ENCODE measurements around the gene SLPI.

The SLPI gene, protein sequence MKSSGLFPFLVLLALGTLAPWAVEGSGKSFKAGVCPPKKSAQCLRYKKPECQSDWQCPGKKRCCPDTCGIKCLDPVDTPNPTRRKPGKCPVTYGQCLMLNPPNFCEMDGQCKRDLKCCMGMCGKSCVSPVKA

DNA sequence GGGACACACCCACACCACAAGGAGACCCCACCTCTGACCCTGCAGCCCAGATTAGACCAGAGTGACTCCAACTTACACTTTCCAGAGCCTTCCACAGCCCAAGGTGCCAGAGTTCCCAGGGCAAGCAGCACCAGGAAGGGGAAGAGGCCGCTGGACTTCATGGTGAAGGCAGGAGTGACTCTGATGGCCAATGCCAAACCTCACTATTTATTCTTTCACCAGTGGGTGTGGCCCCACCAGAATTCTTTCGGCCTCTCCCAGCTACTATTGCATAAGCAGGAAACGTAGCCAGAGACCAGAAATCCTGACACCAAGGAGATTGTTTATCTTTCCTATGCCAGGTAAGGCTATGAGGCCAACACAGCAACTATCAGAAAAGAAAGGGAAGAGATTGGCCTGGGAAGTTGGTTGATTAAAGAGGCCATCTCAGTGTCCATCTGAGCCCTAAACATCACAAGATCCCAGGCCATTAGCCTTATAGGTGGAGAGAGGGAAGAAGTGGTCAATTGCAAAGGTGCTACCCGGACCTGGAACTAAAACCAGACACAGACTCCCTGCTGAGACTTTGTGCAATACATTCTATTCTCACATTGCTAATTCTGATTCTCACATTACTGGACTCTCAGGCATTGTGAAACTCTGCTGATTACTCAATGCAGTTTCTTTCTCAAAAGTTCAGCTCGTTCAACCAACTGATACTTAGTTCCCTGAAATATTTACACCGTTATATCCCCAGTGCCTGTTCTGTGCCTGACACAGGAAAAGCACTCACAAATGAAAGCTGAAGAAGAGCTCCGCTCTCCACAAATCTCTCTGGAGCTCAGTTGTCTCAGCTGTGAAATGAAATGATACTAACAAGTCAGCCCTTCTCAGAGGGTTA lies at the start of gene SLPI:
TSS of gene SLPI (minus strand) at position 182 of the 880 bp plus-strand sequence. CDS start at position 161, 21 bp downstream.
- DNase-seq (ENCODE audit: low read depth) = no peak

DNA sequence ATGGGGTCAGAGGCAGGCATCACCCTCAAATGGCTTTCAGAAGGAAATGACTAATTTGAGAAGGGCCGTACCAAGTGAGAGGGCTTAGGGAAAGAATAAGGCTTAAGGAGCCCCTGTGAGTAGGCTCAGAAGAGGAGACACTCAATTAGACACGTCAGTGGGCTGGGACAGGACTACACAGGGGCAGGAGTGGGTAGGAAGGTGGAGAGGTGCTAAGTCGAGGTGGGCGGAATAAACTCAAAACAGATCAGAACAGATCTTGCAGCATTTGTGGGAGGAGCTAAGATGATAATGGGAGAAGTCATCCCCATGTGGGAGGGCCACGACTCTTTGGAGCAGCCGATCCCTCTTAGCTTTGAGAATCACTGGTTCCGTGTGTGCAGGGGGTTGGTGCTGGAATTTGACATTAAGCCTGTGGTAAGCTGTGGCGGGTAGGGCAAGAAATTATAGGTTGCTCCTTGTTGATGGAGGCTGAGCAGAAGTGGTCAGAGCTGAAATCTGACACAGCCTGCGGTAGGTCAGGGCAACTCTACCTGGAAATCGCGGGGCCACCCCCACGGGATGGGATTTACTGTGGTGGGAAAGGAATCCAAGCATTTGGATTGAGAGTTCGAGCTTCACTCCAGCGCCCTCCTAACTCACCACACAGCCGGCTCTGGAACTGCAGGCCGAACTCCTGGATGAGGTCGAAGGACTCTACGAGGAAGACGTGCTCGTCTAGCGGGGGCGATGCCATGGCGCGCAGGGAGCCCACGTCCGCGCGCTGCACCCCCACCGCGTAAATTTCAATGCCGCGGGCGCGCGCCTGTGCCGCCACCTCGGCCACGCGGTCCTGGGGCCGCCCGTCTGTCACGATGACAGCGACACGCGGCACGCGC lies 49.5 kb upstream of the SLPI start:
- DNase-seq (ENCODE audit: low read depth) = no peak

DNA sequence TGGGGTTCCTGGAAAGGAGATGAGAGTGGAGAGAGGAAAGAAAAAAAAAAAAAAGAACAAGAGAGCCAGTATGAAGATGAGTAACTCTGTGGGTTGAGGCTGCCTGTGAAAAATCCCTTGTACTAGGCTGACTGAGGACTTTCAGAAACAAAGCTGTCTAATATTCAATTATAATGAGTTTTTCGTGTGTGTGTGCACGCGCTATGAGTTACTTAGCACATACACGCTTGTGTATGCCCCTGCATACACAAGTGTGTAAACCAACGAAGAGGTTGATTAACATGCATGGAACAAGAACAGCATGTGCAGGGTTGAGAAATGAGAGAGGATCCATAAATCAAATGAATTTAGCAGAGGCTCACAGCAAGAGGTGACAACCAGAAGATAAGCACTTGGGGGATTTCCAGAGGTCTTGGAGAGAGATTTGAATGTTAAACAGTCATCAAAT lies 47.5 kb upstream of the SLPI start:
- DNase-seq (ENCODE audit: low read depth) = no peak

DNA sequence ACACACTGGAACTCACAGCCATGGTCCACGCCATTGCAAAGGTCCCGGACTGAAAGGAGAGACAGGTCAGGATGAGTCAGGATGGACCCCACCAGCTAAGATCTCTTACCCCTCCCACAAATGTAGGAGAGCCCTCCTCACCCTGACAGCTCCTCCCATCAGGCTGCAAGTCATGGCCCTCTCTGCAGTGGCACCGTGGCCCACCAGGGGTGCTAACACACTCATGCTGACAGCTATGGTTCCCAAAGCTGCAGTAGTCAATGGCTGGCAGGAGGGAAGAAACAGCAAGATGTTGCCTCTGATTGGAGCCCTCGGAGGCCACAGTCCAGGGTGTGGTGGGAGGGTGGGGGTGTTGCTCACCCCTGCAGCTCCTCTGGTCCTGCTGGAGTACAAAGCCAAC lies 46.6 kb upstream of the SLPI start:
- DNase-seq (ENCODE audit: low read depth) = no peak

DNA sequence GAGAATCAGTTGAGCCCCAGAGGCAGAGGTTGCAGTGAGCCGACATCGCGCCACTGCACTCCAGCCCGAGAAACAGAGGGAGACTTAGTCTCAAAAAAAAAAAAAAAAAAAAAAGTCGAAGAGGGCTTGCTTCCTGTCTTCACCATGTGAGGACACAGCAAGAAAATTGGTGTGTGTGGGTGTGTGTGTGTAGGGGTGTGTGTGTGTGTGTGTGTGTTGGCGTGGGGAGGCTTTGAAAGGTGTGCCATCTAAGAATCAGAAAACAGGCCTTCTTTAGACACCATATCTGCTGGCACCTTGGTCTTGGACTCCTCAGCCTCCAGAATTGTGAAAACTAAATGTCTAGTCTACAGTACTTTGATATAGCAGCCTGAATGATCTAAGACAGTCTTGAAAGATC lies 45.4 kb upstream of the SLPI start:
- DNase-seq (ENCODE audit: low read depth) = no peak

DNA sequence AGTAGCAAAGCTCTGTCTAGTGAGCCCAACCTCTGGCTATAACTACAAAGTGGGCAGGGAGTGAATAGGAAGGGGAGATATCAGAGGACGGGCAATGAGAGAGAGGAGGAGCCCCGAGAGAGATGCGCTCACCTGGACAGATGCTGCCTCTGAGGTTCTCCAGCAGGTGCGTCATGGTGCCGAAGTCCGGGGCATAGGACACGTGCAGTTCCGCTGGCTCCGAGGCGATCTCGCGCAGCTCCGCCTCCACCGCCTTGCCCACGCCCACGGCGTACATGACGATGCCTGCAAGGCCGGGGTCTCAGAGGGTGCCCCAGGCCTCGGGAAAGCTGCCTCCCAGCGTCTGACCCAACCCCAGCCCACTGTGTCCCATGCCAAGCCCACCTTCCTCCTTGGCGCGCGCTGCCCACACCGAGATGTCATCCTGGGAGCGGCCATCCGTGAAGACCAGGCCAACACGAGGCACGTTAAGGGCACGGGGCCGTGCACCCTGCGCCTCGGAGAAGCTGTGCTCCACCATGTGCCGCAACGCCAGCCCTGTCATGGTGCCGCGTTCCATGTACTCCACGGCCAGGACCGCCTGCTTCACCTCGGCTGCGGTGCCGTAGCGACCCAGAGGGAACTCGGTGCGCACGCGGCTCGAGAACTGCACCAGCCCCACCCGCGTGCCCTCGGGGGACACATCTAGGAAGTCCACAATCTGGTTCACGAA lies 43.6 kb upstream of the SLPI start:
- no peak for DNase-seq (ENCODE audit: low read depth)

DNA sequence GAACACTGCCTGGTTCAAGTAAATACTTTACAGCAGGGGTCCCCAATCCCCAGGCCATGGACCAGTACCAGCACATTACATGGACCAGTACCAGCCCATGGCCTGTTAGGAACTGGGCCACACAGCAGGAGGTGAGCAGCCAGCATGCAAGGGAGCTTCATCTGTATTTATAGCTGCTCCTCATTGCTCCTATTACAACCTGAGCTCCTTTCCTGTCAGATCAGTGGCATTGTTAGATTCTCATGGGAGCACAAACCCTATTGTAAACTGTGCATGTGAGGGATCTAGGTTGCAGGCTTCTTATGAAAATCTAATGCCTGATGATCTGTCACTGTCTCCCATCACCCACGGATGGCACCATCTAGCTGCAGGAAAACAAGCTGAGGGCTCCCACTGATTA lies 40.3 kb upstream of the SLPI start:
- no peak for DNase-seq (ENCODE audit: low read depth)

DNA sequence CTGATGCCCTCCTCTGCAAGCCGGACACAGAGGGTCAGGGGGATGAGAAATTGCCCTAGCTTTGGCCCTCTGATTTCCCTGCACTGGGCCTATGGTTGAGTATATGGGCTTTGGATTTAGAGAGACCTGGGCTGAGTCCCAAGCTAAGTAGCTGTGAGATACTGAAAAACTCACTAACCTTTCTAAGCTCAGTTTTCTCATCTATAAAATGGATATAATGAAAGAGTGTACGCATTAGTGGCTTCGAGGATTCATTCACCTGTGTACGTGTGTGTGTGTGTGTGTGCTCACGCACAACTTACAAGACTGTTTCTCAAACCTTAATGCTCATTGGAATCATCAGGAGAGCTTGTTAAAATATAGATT lies 39.6 kb upstream of the SLPI start:
- DNase-seq (ENCODE audit: low read depth) = no peak

DNA sequence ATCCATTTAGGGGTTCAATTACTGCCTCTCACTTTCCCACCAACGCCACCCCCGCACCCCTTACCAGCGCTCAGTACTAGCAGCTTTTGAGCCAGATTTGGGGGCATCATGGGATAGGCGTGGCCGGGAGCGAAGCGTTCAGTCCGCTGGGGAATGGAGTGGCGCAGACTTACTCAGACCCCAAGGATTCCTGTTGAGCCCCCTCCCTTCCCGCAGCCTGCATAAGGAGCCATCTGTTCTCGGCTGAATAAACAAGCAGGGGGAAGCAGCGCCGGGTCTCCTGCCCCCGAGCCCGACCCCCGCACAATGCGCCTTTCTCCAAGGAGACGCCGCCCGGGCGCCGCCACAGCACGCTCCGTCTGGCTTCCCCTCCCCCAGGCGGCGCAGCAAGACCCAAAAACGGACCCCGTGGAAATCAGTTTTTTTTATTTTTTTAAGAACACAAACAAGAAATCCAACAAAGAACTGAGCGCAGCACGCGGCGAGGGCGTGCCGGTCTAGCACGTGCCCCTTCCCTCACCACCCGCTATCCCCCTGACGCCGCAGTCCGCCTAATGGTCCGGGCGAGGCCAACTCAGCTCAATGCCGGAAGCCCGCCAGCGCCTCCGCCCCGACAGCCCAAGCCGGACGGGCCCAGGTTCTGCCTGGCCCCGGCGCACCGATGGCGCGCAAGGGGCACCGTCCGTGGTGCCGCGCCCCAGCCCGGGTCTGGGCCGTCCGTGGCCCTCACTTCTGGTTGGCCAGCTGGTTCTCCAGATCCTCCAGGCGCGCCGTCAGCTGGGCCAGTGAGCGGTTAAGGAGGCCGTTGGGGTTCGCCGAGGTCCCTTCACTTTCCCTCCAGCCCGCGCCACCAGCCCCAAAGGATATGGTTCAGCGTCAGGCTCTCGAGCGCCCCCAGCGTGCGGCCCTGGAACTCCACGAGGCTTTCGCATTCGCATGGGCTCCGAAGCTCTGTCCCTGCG lies 39.0 kb upstream of the SLPI start:
- peak; percentile 78 for DNase-seq (ENCODE audit: low read depth)

DNA sequence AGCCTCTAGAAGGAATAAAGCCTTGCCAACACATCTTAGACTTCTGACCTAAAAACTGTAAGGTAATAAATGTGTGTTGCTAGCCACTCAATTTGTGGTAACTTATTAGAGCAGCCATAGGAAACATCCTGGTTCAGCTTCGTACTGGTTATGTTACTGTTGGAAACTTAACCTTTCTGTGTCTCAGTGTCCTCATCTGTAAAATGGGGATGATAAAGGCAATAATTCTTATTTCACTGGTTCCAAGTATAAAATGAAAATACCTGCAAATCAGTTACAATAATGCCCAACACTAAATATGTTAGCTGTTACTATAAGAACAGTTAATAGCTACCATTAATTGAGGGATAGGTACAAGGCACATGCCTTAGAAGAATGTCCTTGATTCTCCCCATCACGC lies 38.0 kb upstream of the SLPI start:
- no peak for DNase-seq (ENCODE audit: low read depth)

DNA sequence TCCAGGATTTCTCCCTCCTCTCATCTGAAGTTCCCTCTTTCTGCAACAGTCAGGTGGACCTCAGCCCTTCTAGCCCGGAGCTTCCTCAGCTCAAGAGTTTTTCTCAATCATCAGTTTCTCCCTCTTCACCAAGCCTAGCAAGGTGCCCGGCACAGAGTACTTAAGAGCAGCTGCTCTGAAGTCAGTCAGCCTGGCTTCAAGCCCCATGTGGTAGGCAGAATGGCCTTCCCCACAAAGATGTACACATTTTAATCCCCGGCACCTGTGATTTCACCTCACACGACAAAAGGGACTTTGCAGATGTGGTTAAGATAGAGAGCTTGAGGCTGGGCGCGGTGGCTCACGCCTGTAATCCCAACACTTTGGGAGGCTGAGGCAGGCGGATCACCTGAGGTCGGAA lies 37.2 kb upstream of the SLPI start:
- no peak for DNase-seq (ENCODE audit: low read depth)

DNA sequence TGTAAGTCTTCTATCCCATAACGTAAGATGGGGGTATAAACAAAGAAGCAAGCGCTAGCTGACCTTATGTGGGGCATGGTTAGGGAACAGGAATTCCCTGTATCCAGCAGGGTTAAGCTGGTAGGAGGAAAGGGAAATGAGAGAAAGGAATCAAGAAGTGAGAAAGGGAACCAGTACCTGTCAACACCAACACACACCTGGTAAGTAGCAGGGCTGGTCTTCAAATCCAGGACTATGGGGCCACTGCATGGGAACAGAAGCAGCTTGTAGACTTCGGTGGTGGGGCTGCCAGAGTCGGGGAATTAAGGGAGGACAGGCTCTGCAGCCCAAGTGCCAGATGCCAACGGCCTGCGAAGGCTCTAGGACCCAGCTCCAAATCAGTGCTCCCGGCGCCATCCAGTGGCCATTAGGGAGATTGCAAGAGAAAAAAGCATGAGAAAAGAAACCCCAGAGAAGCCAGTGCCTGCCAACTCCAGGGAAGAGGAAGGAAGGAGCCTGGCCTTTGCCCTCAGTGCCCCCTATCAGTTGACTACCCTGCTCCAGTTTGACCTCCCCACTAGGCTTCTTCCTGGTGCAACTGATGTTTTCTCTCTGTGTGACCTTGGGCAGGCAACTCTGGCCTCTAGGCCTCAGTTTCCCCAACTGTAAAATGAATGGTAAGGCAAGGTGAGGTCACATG lies 36.5 kb upstream of the SLPI start:
- DNase-seq (ENCODE audit: low read depth) = peak; percentile 16

DNA sequence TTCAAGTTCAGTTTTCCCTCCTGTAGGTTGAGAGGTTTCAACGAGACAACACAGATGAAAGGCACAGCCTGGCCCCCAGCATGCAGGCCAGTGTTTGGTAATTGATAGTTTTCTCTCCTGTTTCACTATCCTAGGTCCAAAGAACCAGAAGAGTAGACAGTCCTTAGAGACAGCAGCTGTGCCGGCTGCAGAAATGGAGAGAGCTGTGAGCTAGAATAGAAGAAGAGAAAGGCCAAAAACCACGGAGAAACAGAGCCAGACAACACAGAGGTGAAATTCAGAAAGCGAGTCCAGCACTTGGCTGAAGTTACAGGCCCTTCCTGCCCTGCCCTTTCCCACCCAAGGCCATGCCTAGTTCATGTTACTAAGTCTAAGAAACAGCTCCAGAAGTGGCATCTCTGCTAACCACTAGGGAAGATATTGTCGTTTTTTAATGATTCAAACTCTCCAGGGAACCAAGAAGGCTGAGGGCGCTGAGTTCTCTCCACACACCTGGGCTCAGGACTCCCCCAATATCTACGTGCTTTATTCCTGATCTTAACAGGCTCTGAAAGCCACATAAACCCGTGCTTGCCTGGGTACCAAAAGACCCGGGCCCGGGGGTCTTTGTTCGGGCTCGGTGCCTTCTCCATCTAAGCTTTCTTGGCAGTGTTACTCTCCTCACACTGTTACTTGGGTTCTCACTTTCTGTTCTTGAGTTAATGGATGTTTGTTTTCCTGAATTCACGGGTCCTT lies 35.7 kb upstream of the SLPI start:
- no peak for DNase-seq (ENCODE audit: low read depth)

DNA sequence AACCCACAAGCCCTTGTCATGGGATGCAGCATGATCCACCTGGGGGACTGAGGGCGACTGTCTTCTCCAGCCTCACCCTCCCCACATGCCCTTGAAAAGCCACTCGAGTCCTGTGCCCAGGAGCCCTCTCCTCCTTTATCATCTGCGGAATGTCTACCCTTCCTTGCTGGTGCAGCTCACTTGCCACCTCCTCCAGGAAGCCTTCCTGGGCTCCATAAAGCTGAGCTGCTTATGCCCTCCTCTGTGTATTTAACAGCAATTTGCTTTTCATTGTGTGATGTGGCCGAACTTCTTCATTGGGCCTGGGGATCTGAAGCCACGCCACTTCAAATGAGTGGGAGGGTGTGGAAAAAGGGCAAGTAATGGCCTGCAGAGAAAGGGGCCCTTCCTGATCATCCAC lies 34.5 kb upstream of the SLPI start:
- no peak for DNase-seq (ENCODE audit: low read depth)

DNA sequence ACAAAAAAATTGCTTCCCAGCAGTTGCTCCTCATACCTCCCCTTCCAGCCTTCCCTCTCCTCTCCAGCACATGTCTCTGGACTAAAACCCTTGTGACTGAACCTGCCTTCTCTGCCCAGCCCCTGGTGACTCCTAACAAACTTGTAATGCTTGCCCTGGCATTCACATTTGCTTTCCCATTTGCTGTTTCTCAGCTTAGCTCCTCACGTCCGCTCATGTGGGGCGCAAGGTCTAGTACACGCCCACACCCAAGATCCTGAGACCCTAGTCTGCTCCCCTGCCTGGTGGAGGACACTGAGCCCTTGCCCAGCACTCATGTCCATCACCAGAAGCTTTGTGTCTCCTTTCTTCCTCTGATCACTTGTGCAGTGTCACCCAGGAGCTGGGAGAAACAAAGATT lies 34.0 kb upstream of the SLPI start:
- no peak for DNase-seq (ENCODE audit: low read depth)

DNA sequence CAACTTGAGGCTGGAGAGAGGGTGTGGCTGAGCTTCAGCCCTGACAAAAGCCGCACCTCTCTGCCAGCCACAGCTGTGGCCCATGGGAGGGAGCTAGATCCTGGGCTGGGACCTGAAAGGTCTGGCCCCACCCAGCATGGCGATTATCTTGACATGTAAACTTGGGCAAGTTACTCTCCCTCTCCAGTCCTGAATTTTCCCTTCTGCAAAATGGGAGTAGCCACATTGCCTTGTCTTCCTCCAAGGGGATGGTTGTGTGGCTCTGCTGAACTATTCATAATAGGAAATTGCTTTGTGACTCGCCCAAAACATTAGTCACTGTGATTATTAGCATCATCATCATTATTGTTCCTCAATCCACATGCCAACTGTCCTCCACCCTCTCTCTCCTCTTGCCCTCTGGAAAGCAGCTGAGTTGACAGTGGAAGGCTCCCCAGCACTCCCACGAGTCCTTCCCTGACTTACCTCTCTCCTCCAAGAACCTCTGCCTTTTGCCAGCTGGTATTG lies 29.2 kb upstream of the SLPI start:
- no peak for DNase-seq (ENCODE audit: low read depth)

DNA sequence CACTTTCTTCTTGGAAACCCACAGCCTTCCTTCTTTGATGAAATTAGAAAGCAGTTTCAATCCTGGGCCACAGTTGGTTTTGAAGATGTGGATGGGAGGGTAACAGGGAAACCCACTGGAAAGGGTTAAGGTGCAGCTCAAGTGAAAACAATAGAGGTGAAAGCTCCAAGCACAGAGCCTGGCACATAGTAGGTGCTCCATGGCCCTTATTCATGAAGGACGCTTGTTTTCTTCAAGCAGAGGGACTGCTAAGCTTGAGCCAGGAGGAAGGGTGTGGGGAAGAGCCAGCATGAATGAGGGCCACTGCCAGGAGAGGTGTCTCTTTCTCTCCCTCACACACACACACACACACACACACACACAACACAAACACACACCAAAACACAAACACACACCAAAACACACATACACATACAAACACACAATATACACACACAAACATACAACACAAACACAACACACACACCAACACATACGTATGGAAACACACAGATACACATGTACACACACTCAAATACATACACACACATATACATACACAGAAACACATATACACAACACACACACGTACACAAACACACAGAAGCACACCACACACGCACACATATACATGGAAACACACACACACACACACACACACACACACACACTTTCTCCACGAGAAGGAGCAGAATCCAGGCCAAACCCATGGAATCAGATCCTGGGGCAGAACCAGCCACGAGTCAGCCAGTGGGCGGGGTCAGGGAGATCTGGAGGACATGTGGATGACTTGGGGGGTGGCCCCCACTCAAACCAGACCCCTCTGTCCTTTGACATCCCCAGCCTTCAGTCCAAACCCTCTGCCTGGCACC lies 28.6 kb upstream of the SLPI start:
- DNase-seq (ENCODE audit: low read depth) = no peak

DNA sequence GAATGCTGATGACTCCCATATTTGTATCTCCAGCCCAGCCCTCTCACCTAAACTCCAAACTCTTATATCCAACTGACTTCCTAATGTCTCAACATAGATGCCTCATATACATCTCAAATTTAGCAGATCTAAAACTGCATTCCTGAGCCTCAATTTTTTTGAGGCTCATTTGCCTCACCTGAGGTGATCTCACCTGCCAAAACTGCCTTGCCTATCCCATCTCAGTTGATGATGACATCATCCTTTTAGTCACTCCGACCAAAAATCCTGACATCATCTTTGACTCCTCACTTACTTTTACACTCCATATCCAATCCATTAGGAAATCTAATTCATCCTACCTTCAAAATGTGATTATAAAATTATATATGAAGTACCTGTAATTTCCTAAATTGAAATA lies 25.6 kb upstream of the SLPI start:
- no peak for DNase-seq (ENCODE audit: low read depth)

DNA sequence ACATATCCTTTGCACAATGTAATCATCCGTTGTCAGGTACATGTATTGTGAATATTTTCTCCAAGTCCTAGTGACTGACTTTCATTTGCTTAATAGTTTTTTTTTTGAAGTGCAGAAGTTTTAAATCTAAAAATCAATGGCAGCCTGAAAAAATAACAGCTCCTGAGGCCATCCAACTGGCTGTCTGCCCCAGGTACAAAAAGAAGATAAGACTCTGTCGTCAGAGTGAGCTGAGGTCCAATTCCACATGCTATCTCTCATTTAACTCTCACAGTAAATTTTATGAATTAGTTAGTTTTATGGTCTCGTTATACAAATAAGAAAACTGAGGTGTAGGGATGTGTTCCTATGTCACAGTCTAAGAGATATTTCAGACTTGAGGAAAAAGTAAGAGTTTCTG lies 21.0 kb upstream of the SLPI start:
- DNase-seq (ENCODE audit: low read depth) = no peak

Data from stimulated activated CD8-positive, alpha-beta memory T cell treated with anti-CD3 and anti-CD28 coated beads, Interleukin-15, amount 100 ng/mL, for 24 hours (primary cell).